ENCODE measurements around the gene TMC1. TPM values are rescaled to one million over a fixed set of nuclear protein-coding genes. Genes with fewer than 3 reads are reported as not detected.

Gene TMC1
- total and polyA plus RNA-seq, 10 of the 15 experiments (the other 5 are each of a cell fraction or from before 2014, with no cell fraction given): 0.06 to 0.94 (median 0.40) TPM; not detected in 1

DNA sequence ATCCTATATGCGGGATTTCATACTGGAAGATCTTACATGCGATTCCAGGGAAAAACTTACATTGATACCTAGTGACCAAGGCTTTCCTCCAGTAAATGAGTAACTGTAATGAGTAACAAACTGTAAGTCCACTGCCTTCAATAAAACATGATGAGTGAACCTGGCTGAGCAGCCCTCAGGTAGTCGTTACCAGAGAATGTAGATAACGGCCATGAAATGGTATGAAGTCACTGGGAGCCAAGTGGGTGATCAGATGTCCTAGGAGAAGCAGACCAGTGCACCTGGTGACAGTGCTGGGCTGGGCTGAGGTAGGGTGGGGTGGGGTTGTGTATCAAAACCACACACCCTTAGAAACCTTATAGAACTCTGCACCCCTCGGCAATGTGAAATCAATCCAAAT, 227.9 kb downstream of the TMC1 start:
- no peaks in the 10 kb centered on the region for H3K9me3 ChIP-seq (replicated peaks; ENCODE audit: control insufficient read depth, insufficient read depth, low read length)
- no TSS peak for BruUV-seq (replicated peaks)
- H3K9ac ChIP-seq (ENCODE audit: control insufficient read depth, insufficient read depth, low read length): no peak overlapping the region
- in situ Hi-C loops (cut with MboI) (no loop called here), intact Hi-C loops (cut with micrococcal nuclease; ENCODE audit: unreplicated experiment) (no loop called here)
- SMC1A ChIA-PET (ENCODE audit: uncharacterized antibody, unreplicated experiment): no interaction called here
- 76% methylated on average over 5 of the region's 5 CpGs for WGBS (ENCODE audit: insufficient coverage, insufficient replicate concordance, low lambda C conversion rate, missing lambda C conversion rate)
- FAIRE-seq (no peak), DNase-seq (ENCODE audit: low read depth, low spot score) (no peak), ATAC-seq (no peak)
- no peaks in the 10 kb centered on the region; a peak in 1 of 4 replicates for H3K27me3 ChIP-seq (replicated peaks in 1 of 2; ENCODE audit: control insufficient read depth in 2 of 2, insufficient read depth in 2 of 2, low read length in 1 of 2)
- no peaks in the 10 kb centered on the region for H3K4me1 ChIP-seq (ENCODE audit: control insufficient read depth, insufficient read depth, low read length)
- POLR2A ChIA-PET: no interaction called here
- H3K4me3 ChIP-seq: no peak overlapping the region
- H4K20me1 ChIP-seq (ENCODE audit: control insufficient read depth, insufficient read depth): no peaks in the 10 kb centered on the region
- no peaks in the 10 kb centered on the region for H3K79me2 ChIP-seq (ENCODE audit: control insufficient read depth, insufficient read depth, low read length)
- H2AFZ ChIP-seq (ENCODE audit: control insufficient read depth, low read depth, low read length): no peak overlapping the region
- H3K4me2 ChIP-seq (ENCODE audit: control insufficient read depth, insufficient read depth): no peak overlapping the region
- no peak for TF ChIP-seq HDAC2 (IDR thresholded peaks at IDR 0.05)
- no peak for TF ChIP-seq ZNF274 (IDR thresholded peaks at IDR 0.05; ENCODE audit: insufficient read depth, insufficient read length)
- TF ChIP-seq CREM (IDR thresholded peaks at IDR 0.05; ENCODE audit: low read depth): no peak
- no peak for TF ChIP-seq TCF7 (IDR thresholded peaks at IDR 0.05; ENCODE audit: borderline replicate concordance)
- no peak for TF ChIP-seq EP300 (IDR thresholded peaks at IDR 0.05; ENCODE audit: borderline replicate concordance in 1 of 2, control insufficient read depth in 1 of 2, low read depth in 2 of 2, low read length in 2 of 2)
- TF ChIP-seq NFYA (IDR thresholded peaks at IDR 0.05; ENCODE audit: borderline replicate concordance, low read depth, low read length): no peak
- RAD21 ChIA-PET (ENCODE audit: unreplicated experiment): no interaction called here
- CTCF ChIA-PET: no interaction called here
- H3K27ac ChIP-seq (ENCODE audit: control insufficient read depth, insufficient read depth): no peak overlapping the region
- H3K36me3 ChIP-seq (ENCODE audit: control insufficient read depth in 2 of 2, insufficient read depth in 2 of 2, low read length in 1 of 2): no peaks in the 10 kb centered on the region

- Histone ChIP-seq H2AFZ (ENCODE audit: control insufficient read depth, low read depth, low read length) (no peak overlapping the region), H3K27ac (ENCODE audit: control insufficient read depth, insufficient read depth) (no peak overlapping the region), H3K4me3 (no peak overlapping the region), H4K20me1 (ENCODE audit: control insufficient read depth, insufficient read depth) (no peaks in the 10 kb centered on the region), H3K36me3 (ENCODE audit: control insufficient read depth in 2 of 2, insufficient read depth in 2 of 2, low read length in 1 of 2) (no peaks in the 10 kb centered on the region), H3K27me3 (replicated peaks in 1 of 2; ENCODE audit: control insufficient read depth in 2 of 2, insufficient read depth in 2 of 2, low read length in 1 of 2) (no peaks in the 10 kb centered on the region; a peak in 1 of 4 replicates), H3K79me2 (ENCODE audit: control insufficient read depth, insufficient read depth, low read length) (no peaks in the 10 kb centered on the region), H3K9me3 (replicated peaks; ENCODE audit: control insufficient read depth, insufficient read depth, low read length) (no peaks in the 10 kb centered on the region), H3K9ac (ENCODE audit: control insufficient read depth, insufficient read depth, low read length) (no peak overlapping the region), H3K4me1 (ENCODE audit: control insufficient read depth, insufficient read depth, low read length) (no peaks in the 10 kb centered on the region), H3K4me2 (ENCODE audit: control insufficient read depth, insufficient read depth) (no peak overlapping the region)
- WGBS (ENCODE audit: insufficient coverage, insufficient replicate concordance, low lambda C conversion rate, missing lambda C conversion rate): 0% methylated on average over 1 of the region's 1 CpG
- RAD21 ChIA-PET (ENCODE audit: unreplicated experiment): no interaction called here
- FAIRE-seq: no peak
- POLR2A ChIA-PET: no interaction called here
- CTCF ChIA-PET: interaction anchor here (0.8 to 2.7 kb wide), 3 partner anchors 57 to 712 kb away, joined by 4 to 22 read pairs (median 5); no protein-coding TSS in a partner anchor
- in situ Hi-C loops (cut with MboI): no loop called here
- no peak for ATAC-seq
- DNase-seq (ENCODE audit: low read depth, low spot score): no peak
- no TSS peak for BruUV-seq (replicated peaks)
- SMC1A ChIA-PET (ENCODE audit: uncharacterized antibody, unreplicated experiment): interaction anchor here (0.6 kb wide), 1 partner anchor 313 kb away, joined by 3 read pairs; no protein-coding TSS in a partner anchor
- intact Hi-C loops (cut with micrococcal nuclease; ENCODE audit: unreplicated experiment): loop anchor here (5.0 kb wide), 1 partner anchor 469 kb away; no protein-coding TSS in a partner anchor
- TF ChIP-seq NFIC (IDR thresholded peaks at IDR 0.05; ENCODE audit: low read depth, low read length): no peak
- TF ChIP-seq, protein P1, sequence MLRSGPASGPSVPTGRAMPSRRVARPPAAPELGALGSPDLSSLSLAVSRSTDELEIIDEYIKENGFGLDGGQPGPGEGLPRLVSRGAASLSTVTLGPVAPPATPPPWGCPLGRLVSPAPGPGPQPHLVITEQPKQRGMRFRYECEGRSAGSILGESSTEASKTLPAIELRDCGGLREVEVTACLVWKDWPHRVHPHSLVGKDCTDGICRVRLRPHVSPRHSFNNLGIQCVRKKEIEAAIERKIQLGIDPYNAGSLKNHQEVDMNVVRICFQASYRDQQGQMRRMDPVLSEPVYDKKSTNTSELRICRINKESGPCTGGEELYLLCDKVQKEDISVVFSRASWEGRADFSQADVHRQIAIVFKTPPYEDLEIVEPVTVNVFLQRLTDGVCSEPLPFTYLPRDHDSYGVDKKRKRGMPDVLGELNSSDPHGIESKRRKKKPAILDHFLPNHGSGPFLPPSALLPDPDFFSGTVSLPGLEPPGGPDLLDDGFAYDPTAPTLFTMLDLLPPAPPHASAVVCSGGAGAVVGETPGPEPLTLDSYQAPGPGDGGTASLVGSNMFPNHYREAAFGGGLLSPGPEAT (IDR thresholded peaks at IDR 0.05; ENCODE audit: low read depth): no peak
- TF ChIP-seq EGR1 (IDR thresholded peaks at IDR 0.05; ENCODE audit: borderline replicate concordance in 1 of 2, low read depth in 2 of 2, low read length in 2 of 2): no peak
- TF ChIP-seq IKZF2 (IDR thresholded peaks at IDR 0.05): no peak
- no peak for TF ChIP-seq FOXM1 (IDR thresholded peaks at IDR 0.05; ENCODE audit: low read depth, low read length)
- no peak for TF ChIP-seq CHD4 (IDR thresholded peaks at IDR 0.05)
- no peak for TF ChIP-seq NRF1 (conservative IDR thresholded peaks at IDR 0.05; ENCODE audit: low read depth, low read length)
- no peak for TF ChIP-seq ATF7 (IDR thresholded peaks at IDR 0.05; ENCODE audit: low read depth)
- TF ChIP-seq SRF (IDR thresholded peaks at IDR 0.05; ENCODE audit: low read depth in 2 of 2, low read length in 2 of 2): no peak
- TF ChIP-seq RELA (IDR thresholded peaks at IDR 0.05; ENCODE audit: borderline replicate concordance, partially characterized antibody): no peak
These were observed 230.1 kb downstream of the TMC1 start for GRCh38 chr9:72751541-72751940.

Measured in GM12878 (cell line).